Duodenal mucosa (tissue), 2 donors: ENCODE results near the gene RBBP8NL.
A peak's percentile ranks its signal among the peaks of the same experiment; 100 is the strongest.

Experiments
- H3K27ac ChIP-seq: one replicate; pipeline ENCODE4 v1.7.0; 2013; ENCODE audit warnings: low read depth, low read length
- H3K27me3 ChIP-seq, 2 donors: one replicate each; pipeline ENCODE4 v1.7.0; 2013; ENCODE audit warnings: low read length in 2 of 2, control low read depth in 1 of 2; ENCODE audit not compliant: insufficient read depth in 2 of 2, control insufficient read depth in 1 of 2
- H3K36me3 ChIP-seq, 2 donors: one replicate each; pipeline ENCODE4 v1.7.0; 2013; ENCODE audit warnings: low read length in 2 of 2, control low read depth in 1 of 2; ENCODE audit not compliant: insufficient read depth in 2 of 2, control insufficient read depth in 1 of 2
- H3K4me1 ChIP-seq, 2 donors: one replicate each; pipeline ENCODE4 v1.7.0; 2013; ENCODE audit warnings: low read length in 2 of 2, control low read depth in 1 of 2; ENCODE audit not compliant: insufficient read depth in 2 of 2, control insufficient read depth in 1 of 2
- H3K4me3 ChIP-seq, 2 donors: one replicate each; pipeline ENCODE4 v1.7.0; 2013; ENCODE audit warnings: low read length in 2 of 2, low read depth in 1 of 2
- H3K9ac ChIP-seq, 2 donors: one replicate each; pipeline ENCODE4 v1.7.0; 2013; ENCODE audit warnings: low read length in 2 of 2, low read depth in 1 of 2
- H3K9me3 ChIP-seq, 2 donors: one replicate each; pipeline ENCODE4 v1.7.0; 2013; ENCODE audit warnings: low read length in 2 of 2, control low read depth in 1 of 2; ENCODE audit not compliant: control insufficient read depth in 1 of 2

RBBP8NL gene

GRCh38 chr20:62393830-62394229 lies 33.5 kb downstream of the RBBP8NL start:
- H3K4me3 ChIP-seq: no peak overlapping the region
- H3K9me3 ChIP-seq: no peaks in the 10 kb centered on the region
- no peaks in the 10 kb centered on the region for H3K27me3 ChIP-seq
- H3K4me1 ChIP-seq: peaks cover 0 to 2% of the 10 kb centered on the region in 2 donors
- no peak overlapping the region for H3K9ac ChIP-seq
- peaks cover 12 to 48% of the 10 kb centered on the region in 2 donors for H3K36me3 ChIP-seq
- H3K27ac ChIP-seq: no peak overlapping the region

- Histone ChIP-seq H3K27me3 (no peaks in the 10 kb centered on the region), H3K36me3 (peaks cover 17 to 53% of the 10 kb centered on the region in 2 donors), H3K4me1 (peaks cover 4 to 7% of the 10 kb centered on the region in 2 donors), H3K4me3 (no peak overlapping the region), H3K27ac (no peak overlapping the region), H3K9me3 (no peaks in the 10 kb centered on the region), H3K9ac (no peak overlapping the region)
Measured at GRCh38 chr20:62393335-62393665, 34.0 kb downstream of the RBBP8NL start.

GRCh38 chr20:62392621-62393334 lies 34.6 kb downstream of the RBBP8NL start:
- peaks cover 19 to 56% of the 10 kb centered on the region in 2 donors for H3K36me3 ChIP-seq

GRCh38 chr20:62392077-62392418 lies 35.3 kb downstream of the RBBP8NL start:
- Histone ChIP-seq H3K4me3 (no peak overlapping the region), H3K27ac (no peak overlapping the region), H3K9ac (no peak overlapping the region), H3K27me3 (no peaks in the 10 kb centered on the region), H3K36me3 (peaks cover 19 to 56% of the 10 kb centered on the region in 2 donors), H3K9me3 (no peaks in the 10 kb centered on the region), H3K4me1 (peaks cover 13 to 18% of the 10 kb centered on the region in 2 donors)

More at GRCh38 chr20:62392621-62393334, 34.6 kb downstream of the RBBP8NL start:
- Histone ChIP-seq H3K9me3 (no peaks in the 10 kb centered on the region), H3K9ac (no peak overlapping the region), H3K4me1 (peaks cover 10 to 12% of the 10 kb centered on the region in 2 donors), H3K27me3 (no peaks in the 10 kb centered on the region), H3K27ac (no peak overlapping the region), H3K4me3 (no peak overlapping the region)

- Histone ChIP-seq H3K9ac (no peak overlapping the region), H3K27me3 (no peaks in the 10 kb centered on the region), H3K36me3 (peaks cover 19 to 56% of the 10 kb centered on the region in 2 donors), H3K4me3 (no peak overlapping the region), H3K4me1 (peaks cover 13 to 18% of the 10 kb centered on the region in 2 donors), H3K27ac (no peak overlapping the region), H3K9me3 (no peaks in the 10 kb centered on the region)
Measured at GRCh38 chr20:62391165-62392076, 35.9 kb downstream of the RBBP8NL start.

- Histone ChIP-seq H3K9me3 (no peaks in the 10 kb centered on the region), H3K36me3 (peaks cover 19 to 56% of the 10 kb centered on the region in 2 donors), H3K4me3 (no peak overlapping the region), H3K27me3 (no peaks in the 10 kb centered on the region), H3K27ac (no peak overlapping the region), H3K9ac (no peak overlapping the region), H3K4me1 (peaks cover 13 to 23% of the 10 kb centered on the region in 2 donors)
Measured at GRCh38 chr20:62390317-62391164, 36.8 kb downstream of the RBBP8NL start.

- Histone ChIP-seq H3K4me1 (peaks cover 13 to 27% of the 10 kb centered on the region in 2 donors), H3K9me3 (no peaks in the 10 kb centered on the region), H3K27me3 (no peaks in the 10 kb centered on the region), H3K4me3 (no peak overlapping the region), H3K9ac (no peak overlapping the region), H3K36me3 (peaks cover 19 to 54% of the 10 kb centered on the region in 2 donors), H3K27ac (no peak overlapping the region)
Measured at GRCh38 chr20:62389601-62390087, 37.7 kb downstream of the RBBP8NL start.

- Histone ChIP-seq H3K9ac (peak overlapping the region; percentile 4 to 96), H3K27ac (no peak overlapping the region), H3K36me3 (peaks cover 19 to 49% of the 10 kb centered on the region in 2 donors)
Measured at GRCh38 chr20:62388839-62389600, 38.3 kb downstream of the RBBP8NL start.

GRCh38 chr20:62387933-62388635 lies 39.3 kb downstream of the RBBP8NL start:
- H3K27me3 ChIP-seq: no peaks in the 10 kb centered on the region
- peaks cover 19 to 48% of the 10 kb centered on the region in 2 donors for H3K36me3 ChIP-seq
- no peak overlapping the region for H3K27ac ChIP-seq

More at GRCh38 chr20:62388839-62389600, 38.3 kb downstream of the RBBP8NL start:
- no peak overlapping the region for H3K4me3 ChIP-seq
- H3K4me1 ChIP-seq: peaks cover 13 to 27% of the 10 kb centered on the region in 2 donors
- no peaks in the 10 kb centered on the region for H3K27me3 ChIP-seq
- H3K9me3 ChIP-seq: no peaks in the 10 kb centered on the region

More at GRCh38 chr20:62387933-62388635, 39.3 kb downstream of the RBBP8NL start:
- H3K4me3 ChIP-seq: peak overlapping the region; percentile 99 to 100
- H3K9me3 ChIP-seq: no peaks in the 10 kb centered on the region
- H3K4me1 ChIP-seq: peaks cover 13 to 27% of the 10 kb centered on the region in 2 donors
- H3K9ac ChIP-seq: peak overlapping the region; percentile 95 to 96
